Gastroesophageal sphincter (tissue), 4 donors: ENCODE measurements around the gene TRAT1. TPM values are rescaled to one million over a fixed set of nuclear protein-coding genes. Genes with fewer than 3 reads are reported as not detected.

Experiments used
- ATAC-seq: fragments of 150-250 bp; one replicate; pipeline ENCODE4 v1.9.1; 2016; ENCODE audit warnings: mild to moderate bottlenecking, moderate library complexity
- H3K27ac ChIP-seq, 4 donors: fragments of 200-600 bp; sonication (generic) in 3 of 4; 1 replicate in 3 of 4; 2 replicates in 1 of 4; pipeline ENCODE4 v1.5.1; 2016 to 2019
- H3K27me3 ChIP-seq: fragments of 200-600 bp; sonication (generic); one replicate; pipeline ENCODE4 v1.5.1; 2019
- H3K36me3 ChIP-seq, 2 donors: fragments of 200-600 bp; sonication (generic); one replicate each; pipeline ENCODE4 v1.5.1; 2019; ENCODE audit warnings: control low read depth in 1 of 2
- H3K4me1 ChIP-seq, 3 donors: fragments of 200-600 bp; sonication (generic); 1 replicate in 2 of 3; 2 replicates in 1 of 3; pipeline ENCODE4 v1.5.1; 2016 to 2019; ENCODE audit warnings: control low read depth in 2 of 3
- H3K4me3 ChIP-seq, 2 donors: fragments of 200-600 bp; sonication (generic); one replicate each; pipeline ENCODE4 v1.5.1; 2019; ENCODE audit warnings: mild to moderate bottlenecking in 1 of 2, moderate library complexity in 1 of 2
- H3K9me3 ChIP-seq, 3 donors: fragments of 200-600 bp; sonication (generic); one replicate each; pipeline ENCODE4 v1.5.1; 2017 to 2019; ENCODE audit warnings: control low read depth in 2 of 3
- CTCF ChIP-seq, 4 experiments: fragments of 200-600 bp in 2 of 4; fragments of 450-650 bp in 2 of 4; sonication (generic) in 1 of 4; IDR thresholded peaks; one replicate each; pipeline ENCODE4 v1.5.1; 2017 to 2019; ENCODE audit warnings: antibody characterized with exemption in 4 of 4, mild to moderate bottlenecking in 2 of 4, moderate library complexity in 2 of 4
- EP300 ChIP-seq: sonication (generic); formaldehyde crosslinking; IDR thresholded peaks from one replicate; pipeline ENCODE4 v1.6.1; 2017; ENCODE audit warnings: antibody characterized with exemption, mild to moderate bottlenecking
- POLR2A ChIP-seq, 2 donors: fragments of 450-650 bp; IDR thresholded peaks; one replicate each; pipeline ENCODE4 v1.6.1; 2017; ENCODE audit warnings: antibody characterized with exemption in 2 of 2, mild to moderate bottlenecking in 2 of 2, moderate library complexity in 1 of 2
- POLR2AphosphoS5 ChIP-seq: sonication (generic); formaldehyde crosslinking; IDR thresholded peaks from one replicate; pipeline ENCODE4 v1.6.1; 2017; ENCODE audit warnings: antibody characterized with exemption
- WGBS, 2 donors: methylation state at CpG; one replicate each; pipeline ENCODE4 v1.1.5; 2018; ENCODE audit warnings: low coverage in 1 of 2; 5-methylcytosine and 5-hydroxymethylcytosine counted together
- total RNA-seq, 4 donors: library from RNA; depleted of rRNA; stranded (reverse); fragments of >200 nt; gene quantifications; one replicate each; pipeline ENCODE4 v1.1.0, GENCODE V29; 2016

The TRAT1 gene
- total RNA-seq, 4 donors from 2014 or later: 1.2 to 2.4 TPM; not detected in 2

GRCh38 chr3:108833611-108834010, 11.0 kb downstream of the TRAT1 start:
- 63 to 69% methylated on average over 1 of the region's 1 CpG for WGBS, 2 donors

GRCh38 chr3:108834551-108834950, 12.0 kb downstream of the TRAT1 start:
- H3K27me3 ChIP-seq: no peaks in the 10 kb centered on the region
- H3K4me3 ChIP-seq: no peak overlapping the region
- no peak for ATAC-seq
- no peaks in the 10 kb centered on the region for H3K9me3 ChIP-seq
- H3K27ac ChIP-seq: no peak overlapping the region
- H3K36me3 ChIP-seq: no peaks in the 10 kb centered on the region
- TF ChIP-seq POLR2AphosphoS5 (no peak), POLR2A (IDR thresholded peaks at IDR 0.05) (no peak), EP300 (no peak), CTCF (IDR thresholded peaks at IDR 0.05) (no peak)
- WGBS, 2 donors: 76 to 100% methylated on average over 1 of the region's 1 CpG
- no peaks in the 10 kb centered on the region for H3K4me1 ChIP-seq

More at GRCh38 chr3:108833611-108834010, 11.0 kb downstream of the TRAT1 start:
- no peaks in the 10 kb centered on the region for H3K4me1 ChIP-seq
- no peak for ATAC-seq
- H3K27ac ChIP-seq: no peak overlapping the region
- no peaks in the 10 kb centered on the region for H3K36me3 ChIP-seq
- H3K27me3 ChIP-seq: no peaks in the 10 kb centered on the region
- H3K4me3 ChIP-seq: no peak overlapping the region
- no peak for TF ChIP-seq POLR2A (IDR thresholded peaks at IDR 0.05)
- TF ChIP-seq POLR2AphosphoS5: no peak
- TF ChIP-seq EP300: no peak
- TF ChIP-seq CTCF (IDR thresholded peaks at IDR 0.05): no peak
- H3K9me3 ChIP-seq: no peaks in the 10 kb centered on the region

GRCh38 chr3:108835101-108835500, 12.5 kb downstream of the TRAT1 start:
- H3K4me3 ChIP-seq: no peak overlapping the region
- no peak overlapping the region for H3K27ac ChIP-seq
- WGBS, 2 donors: 53 to 64% methylated on average over 2 of the region's 2 CpGs
- H3K4me1 ChIP-seq: no peaks in the 10 kb centered on the region
- TF ChIP-seq POLR2AphosphoS5: no peak
- TF ChIP-seq CTCF (IDR thresholded peaks at IDR 0.05): no peak
- TF ChIP-seq EP300: no peak
- TF ChIP-seq POLR2A (IDR thresholded peaks at IDR 0.05): no peak
- no peaks in the 10 kb centered on the region for H3K27me3 ChIP-seq
- ATAC-seq: no peak
- H3K9me3 ChIP-seq: no peaks in the 10 kb centered on the region
- no peaks in the 10 kb centered on the region for H3K36me3 ChIP-seq

GRCh38 chr3:108838436-108838835, 15.8 kb downstream of the TRAT1 start:
- H3K27me3 ChIP-seq: no peaks in the 10 kb centered on the region
- no peaks in the 10 kb centered on the region for H3K4me1 ChIP-seq
- no peak overlapping the region for H3K27ac ChIP-seq
- 73 to 90% methylated on average over 2 to 3 of the region's 3 CpGs for WGBS, 2 donors
- no peaks in the 10 kb centered on the region for H3K36me3 ChIP-seq
- TF ChIP-seq POLR2AphosphoS5 (no peak), POLR2A (IDR thresholded peaks at IDR 0.05) (no peak), CTCF (IDR thresholded peaks at IDR 0.05) (no peak), EP300 (no peak)
- H3K9me3 ChIP-seq: no peaks in the 10 kb centered on the region
- H3K4me3 ChIP-seq: no peak overlapping the region
- ATAC-seq: no peak

- Histone ChIP-seq H3K27ac (no peak overlapping the region), H3K4me1 (no peaks in the 10 kb centered on the region), H3K4me3 (no peak overlapping the region), H3K9me3 (no peaks in the 10 kb centered on the region), H3K36me3 (no peaks in the 10 kb centered on the region), H3K27me3 (no peaks in the 10 kb centered on the region)
- no peak for ATAC-seq
- 76 to 88% methylated on average over 4 to 5 of the region's 5 CpGs for WGBS, 2 donors
- TF ChIP-seq POLR2AphosphoS5 (no peak), CTCF (IDR thresholded peaks at IDR 0.05) (no peak), EP300 (no peak), POLR2A (IDR thresholded peaks at IDR 0.05) (no peak)
These were observed 23.2 kb downstream of the TRAT1 start for GRCh38 chr3:108845709-108846293.
